ENCODE results near the gene SNRNP200. TPM values are rescaled to one million over a fixed set of nuclear protein-coding genes. Genes with fewer than 3 reads are reported as not detected.
A peak's percentile ranks its signal among the peaks of the same experiment; 100 is the strongest.

Gene SNRNP200
- total and polyA plus RNA-seq, 8 donors = 31.2 to 184 (median 78.5) TPM

GRCh38 chr2:96336873-96337272, 31.5 kb upstream of the SNRNP200 start:
- intact Hi-C loops (cut with DNase I; ENCODE audit: low total_unique reads) = no loop called here
- H3K27me3 ChIP-seq = no peaks in the 10 kb centered on the region
- H3K36me3 ChIP-seq = no peaks in the 10 kb centered on the region
- no peaks in the 10 kb centered on the region for H3K9me3 ChIP-seq
- H3K4me3 ChIP-seq = no peak overlapping the region
- TF ChIP-seq POLR2AphosphoS5 (IDR thresholded peaks at IDR 0.05) (no peak), CTCF (IDR thresholded peaks at IDR 0.05) (no peak), EP300 (IDR thresholded peaks at IDR 0.05) (no peak), POLR2A (IDR thresholded peaks at IDR 0.05) (no peak)
- no peak overlapping the region for H3K27ac ChIP-seq
- no peak for DNase-seq
- WGBS, 5 donors = 83 to 88% (median 87%) methylated on average over 3 of the region's 3 CpGs
- H3K4me1 ChIP-seq = peaks cover 5 to 25% (median 14%) of the 10 kb centered on the region in 4 donors

- DNase-seq = no peak
- WGBS, 5 donors = 11 to 20% (median 13%) methylated on average over 10 to 15 of the region's 15 CpGs
- Histone ChIP-seq H3K4me3 (peak overlapping the region; percentile 57 to 86 (median 68)), H3K36me3 (no peaks in the 10 kb centered on the region), H3K27me3 (no peaks in the 10 kb centered on the region), H3K27ac (peak overlapping the region; percentile 91 to 96 (median 94)), H3K4me1 (peaks cover 5 to 25% (median 14%) of the 10 kb centered on the region in 4 donors), H3K9me3 (no peaks in the 10 kb centered on the region)
- no peak for TF ChIP-seq CTCF (IDR thresholded peaks at IDR 0.05)
- TF ChIP-seq EP300 (IDR thresholded peaks at IDR 0.05) = no peak
- no peak for TF ChIP-seq POLR2A (IDR thresholded peaks at IDR 0.05)
- TF ChIP-seq POLR2AphosphoS5 (IDR thresholded peaks at IDR 0.05) = no peak
- intact Hi-C loops (cut with DNase I; ENCODE audit: low total_unique reads) = no loop called here
Observed at GRCh38 chr2:96336104-96336775, 30.9 kb upstream of the SNRNP200 start.

GRCh38 chr2:96333708-96334107, 28.4 kb upstream of the SNRNP200 start:
- Histone ChIP-seq H3K27ac (no peak overlapping the region), H3K36me3 (no peaks in the 10 kb centered on the region), H3K4me3 (no peak overlapping the region), H3K27me3 (no peaks in the 10 kb centered on the region), H3K4me1 (peaks cover 5 to 38% (median 17%) of the 10 kb centered on the region in 4 donors), H3K9me3 (no peaks in the 10 kb centered on the region)
- 82 to 88% (median 85%) methylated on average over 3 of the region's 3 CpGs for WGBS, 5 donors
- intact Hi-C loops (cut with DNase I; ENCODE audit: low total_unique reads) = no loop called here
- DNase-seq = no peak
- no peak for TF ChIP-seq POLR2A (IDR thresholded peaks at IDR 0.05)
- no peak for TF ChIP-seq POLR2AphosphoS5 (IDR thresholded peaks at IDR 0.05)
- TF ChIP-seq EP300 (IDR thresholded peaks at IDR 0.05) = no peak
- TF ChIP-seq CTCF (IDR thresholded peaks at IDR 0.05) = no peak

- no peak for DNase-seq
- no peak overlapping the region for H3K4me3 ChIP-seq
- TF ChIP-seq EP300 (IDR thresholded peaks at IDR 0.05) (no peak), POLR2A (IDR thresholded peaks at IDR 0.05) (no peak), POLR2AphosphoS5 (IDR thresholded peaks at IDR 0.05) (no peak), CTCF (IDR thresholded peaks at IDR 0.05) (no peak)
- no peaks in the 10 kb centered on the region for H3K36me3 ChIP-seq
- H3K27ac ChIP-seq = no peak overlapping the region
- intact Hi-C loops (cut with DNase I; ENCODE audit: low total_unique reads) = no loop called here
- H3K9me3 ChIP-seq = no peaks in the 10 kb centered on the region
- peaks cover 0 to 34% (median 18%) of the 10 kb centered on the region in 4 donors for H3K4me1 ChIP-seq
- 19 to 44% (median 37%) methylated on average over 1 of the region's 1 CpG for WGBS, 5 donors
- H3K27me3 ChIP-seq = peaks cover 0 to 10% (median 6%) of the 10 kb centered on the region in 3 donors
Observed at GRCh38 chr2:96330407-96330806, 25.1 kb upstream of the SNRNP200 start.
